Stimulated activated CD8-positive, alpha-beta memory T cell treated with anti-CD3 and anti-CD28 coated beads, Interleukin-4, amount 100 ng/mL, for 48 hours (primary cell): ENCODE data around the gene LDLRAD4.
A peak's percentile ranks its signal among the peaks of the same experiment; 100 is the strongest.
"Not testable (repeated sequence)": the region's sequence is repeated elsewhere in the genome, so short reads cannot be mapped to it uniquely, and the experiment has no call there.

Experiments used
- DNase-seq: peaks from one replicate; pipeline ENCODE4 v3.0.0-alpha.2; 2020

Gene LDLRAD4

GRCh38 chr18:13454363-13455150, 236.0 kb downstream of the LDLRAD4 start:
- DNase-seq = no peak

- DNase-seq = no peak
Observed at GRCh38 chr18:13455471-13455870, 236.9 kb downstream of the LDLRAD4 start.

GRCh38 chr18:13455960-13456481, 237.5 kb downstream of the LDLRAD4 start:
- peak; percentile 53 for DNase-seq

GRCh38 chr18:13456736-13457271, 238.2 kb downstream of the LDLRAD4 start:
- no peak for DNase-seq

- no peak for DNase-seq
Observed at GRCh38 chr18:13457327-13457726, 238.8 kb downstream of the LDLRAD4 start.

GRCh38 chr18:13460946-13461345, 242.4 kb downstream of the LDLRAD4 start:
- DNase-seq = no peak

- DNase-seq = no peak
Observed at GRCh38 chr18:13461469-13461868, 242.9 kb downstream of the LDLRAD4 start.

GRCh38 chr18:13461936-13462335, 243.4 kb downstream of the LDLRAD4 start:
- DNase-seq = no peak

GRCh38 chr18:13462686-13463085, 244.1 kb downstream of the LDLRAD4 start:
- DNase-seq = no peak

GRCh38 chr18:13463526-13464210, 245.1 kb downstream of the LDLRAD4 start:
- DNase-seq = no peak

- peak; percentile 80 for DNase-seq
Observed at GRCh38 chr18:13464432-13465123, 246.0 kb downstream of the LDLRAD4 start.

- no peak for DNase-seq
Observed at GRCh38 chr18:13465124-13465446, 246.5 kb downstream of the LDLRAD4 start.

GRCh38 chr18:13465476-13465875, 246.9 kb downstream of the LDLRAD4 start:
- no peak for DNase-seq

GRCh38 chr18:13470516-13471197, 252.1 kb downstream of the LDLRAD4 start:
- no peak for DNase-seq

GRCh38 chr18:13471198-13471845, 252.8 kb downstream of the LDLRAD4 start:
- no peak for DNase-seq

GRCh38 chr18:13471971-13472628, 253.5 kb downstream of the LDLRAD4 start:
- DNase-seq = no peak

- DNase-seq = no peak
Observed at GRCh38 chr18:13473751-13474150, 255.2 kb downstream of the LDLRAD4 start.

GRCh38 chr18:13474336-13474735, 255.8 kb downstream of the LDLRAD4 start:
- no peak for DNase-seq

GRCh38 chr18:13474907-13475545, 256.5 kb downstream of the LDLRAD4 start:
- DNase-seq = no peak

GRCh38 chr18:13476312-13476711, 257.8 kb downstream of the LDLRAD4 start:
- not testable (repeated sequence) for DNase-seq

- DNase-seq = no peak
Observed at GRCh38 chr18:13477147-13477683, 258.7 kb downstream of the LDLRAD4 start.
